ENCODE measurements around the gene MARCHF10. TPM values are rescaled to one million over a fixed set of nuclear protein-coding genes. Genes with fewer than 3 reads are reported as not detected.

Gene MARCHF10
- total RNA-seq, 4 donors from 2014 or later = 0.19 TPM; not detected in 3

DNA sequence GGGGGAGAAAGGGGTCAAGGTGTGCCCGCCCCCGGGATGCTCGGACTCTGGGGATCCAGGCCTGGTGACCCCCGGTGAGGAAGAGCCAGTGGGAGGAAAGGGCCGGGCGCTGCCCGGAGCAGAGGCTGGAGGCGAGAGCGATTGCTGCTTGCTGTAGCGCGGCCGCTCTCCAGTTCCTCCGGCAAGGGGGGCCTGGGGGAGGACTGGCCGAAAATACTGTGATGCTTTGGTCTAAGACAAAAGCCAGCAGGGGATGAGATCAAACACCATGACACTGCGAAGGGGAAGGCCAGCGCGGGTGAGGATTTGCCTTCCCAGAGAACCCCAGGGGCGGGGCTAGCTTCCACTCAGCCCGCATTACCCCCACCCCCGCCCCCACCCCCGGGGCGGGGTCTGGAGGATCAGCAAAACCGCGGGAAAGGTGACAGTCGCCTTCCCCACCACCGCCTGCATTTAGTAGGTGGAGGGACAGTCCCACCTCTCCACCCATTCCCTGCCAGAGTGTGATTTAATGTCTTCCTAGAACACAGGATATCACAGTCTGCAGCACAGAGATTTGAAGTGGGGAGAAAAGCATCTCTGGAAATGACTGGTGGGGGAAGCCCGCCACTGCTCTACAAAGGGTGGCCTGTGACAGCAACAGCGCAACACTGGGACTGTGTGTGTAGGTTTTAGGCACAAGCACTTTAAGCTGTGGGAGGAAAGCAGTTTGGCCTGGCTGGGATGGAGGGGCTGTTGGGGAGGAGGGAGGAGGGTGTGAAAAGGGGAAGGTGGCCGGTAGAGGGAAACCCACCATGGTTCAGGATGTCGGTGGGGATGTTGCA lies 154.9 kb downstream of the MARCHF10 start:
- WGBS, 2 donors (ENCODE audit: low coverage in 1 of 2) = 21 to 39% methylated on average over 2 to 7 of the region's 30 CpGs
- Histone ChIP-seq H3K4me1 (peaks cover 0 to 39% (median 25%) of the 10 kb centered on the region in 3 donors), H3K27ac (peak overlapping the region in 3 of 4 donors; percentile 44 to 78 (median 69))

DNA sequence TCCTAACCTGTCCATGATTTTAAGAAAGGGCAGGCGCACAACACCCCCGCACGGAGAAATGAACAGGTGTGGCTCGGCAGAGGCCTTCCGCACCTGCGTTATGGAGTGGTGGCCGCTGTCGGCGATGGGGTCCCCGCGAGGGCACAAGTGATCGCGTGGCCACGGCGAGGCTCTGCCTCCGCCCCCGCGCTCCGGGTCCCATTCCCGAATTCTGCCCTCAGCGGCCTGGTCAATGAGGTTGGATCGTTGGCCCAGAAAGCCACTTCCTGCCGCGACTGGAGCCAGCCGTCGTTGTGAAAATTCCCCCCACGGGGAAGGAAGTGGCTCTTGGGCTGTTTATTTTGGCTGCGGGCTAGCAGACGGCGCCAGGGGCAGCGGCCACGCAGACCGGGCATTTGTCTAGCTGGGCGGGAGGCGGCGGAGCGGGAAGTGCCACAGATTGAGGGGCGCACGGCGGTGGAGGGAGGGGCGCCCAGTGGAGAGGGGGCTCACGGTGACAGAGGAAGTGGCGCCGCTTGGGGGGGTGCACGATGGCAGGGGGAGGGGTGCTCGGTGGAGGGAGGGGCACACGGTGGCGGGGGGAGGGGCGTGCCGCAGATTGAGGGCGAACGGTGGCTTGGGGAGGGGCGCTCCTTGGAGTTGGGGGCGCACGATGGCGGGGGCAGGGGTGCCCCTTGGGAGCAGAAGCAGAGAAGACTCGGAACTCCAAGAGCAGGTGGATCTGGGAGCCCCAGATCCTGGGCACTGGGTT lies 155.7 kb downstream of the MARCHF10 start:
- Histone ChIP-seq H3K27ac (peak overlapping the region in 3 of 4 donors; percentile 44 to 78 (median 69)), H3K9me3 (no peaks in the 10 kb centered on the region), H3K4me3 (peak overlapping the region; percentile 21 to 54), H3K4me1 (peaks cover 0 to 39% (median 25%) of the 10 kb centered on the region in 3 donors), H3K27me3 (peaks cover 39% of the 10 kb centered on the region), H3K36me3 (no peaks in the 10 kb centered on the region)
- TF ChIP-seq POLR2A (IDR thresholded peaks at IDR 0.05) (peak in 1 of 2 donors; percentile 23), EP300 (IDR thresholded peaks at IDR 0.05) (no peak), POLR2AphosphoS5 (IDR thresholded peaks at IDR 0.05) (peak; percentile 37)
- TF ChIP-seq, protein P1, sequence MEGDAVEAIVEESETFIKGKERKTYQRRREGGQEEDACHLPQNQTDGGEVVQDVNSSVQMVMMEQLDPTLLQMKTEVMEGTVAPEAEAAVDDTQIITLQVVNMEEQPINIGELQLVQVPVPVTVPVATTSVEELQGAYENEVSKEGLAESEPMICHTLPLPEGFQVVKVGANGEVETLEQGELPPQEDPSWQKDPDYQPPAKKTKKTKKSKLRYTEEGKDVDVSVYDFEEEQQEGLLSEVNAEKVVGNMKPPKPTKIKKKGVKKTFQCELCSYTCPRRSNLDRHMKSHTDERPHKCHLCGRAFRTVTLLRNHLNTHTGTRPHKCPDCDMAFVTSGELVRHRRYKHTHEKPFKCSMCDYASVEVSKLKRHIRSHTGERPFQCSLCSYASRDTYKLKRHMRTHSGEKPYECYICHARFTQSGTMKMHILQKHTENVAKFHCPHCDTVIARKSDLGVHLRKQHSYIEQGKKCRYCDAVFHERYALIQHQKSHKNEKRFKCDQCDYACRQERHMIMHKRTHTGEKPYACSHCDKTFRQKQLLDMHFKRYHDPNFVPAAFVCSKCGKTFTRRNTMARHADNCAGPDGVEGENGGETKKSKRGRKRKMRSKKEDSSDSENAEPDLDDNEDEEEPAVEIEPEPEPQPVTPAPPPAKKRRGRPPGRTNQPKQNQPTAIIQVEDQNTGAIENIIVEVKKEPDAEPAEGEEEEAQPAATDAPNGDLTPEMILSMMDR (IDR thresholded peaks at IDR 0.05) = no peak
- peak; percentile 44 for ATAC-seq
- 0% methylated on average over 2 to 5 of the region's 57 CpGs for WGBS, 2 donors (ENCODE audit: low coverage in 1 of 2)

More for the DNA sequence above, 154.9 kb downstream of the MARCHF10 start:
- Histone ChIP-seq H3K9me3 (no peaks in the 10 kb centered on the region), H3K4me3 (peak overlapping the region; percentile 21 to 54), H3K27me3 (peaks cover 39% of the 10 kb centered on the region), H3K36me3 (no peaks in the 10 kb centered on the region)
- TF ChIP-seq EP300 (IDR thresholded peaks at IDR 0.05) = no peak
- TF ChIP-seq POLR2AphosphoS5 (IDR thresholded peaks at IDR 0.05) = no peak
- TF ChIP-seq, protein P1 (IDR thresholded peaks at IDR 0.05) = no peak
- TF ChIP-seq POLR2A (IDR thresholded peaks at IDR 0.05) = no peak
- ATAC-seq = peak; percentile 45

Small RNA genes within 50 kb of the gene (small RNA-seq; reads per million reads assigned to genes)
- gene RF00019 (0 reads per million in 4 donors), gene RNU6-446P (0 reads per million in 4 donors)

Other genes with a start within 250 kb of the MARCHF10 start
- 10 to 100 TPM; 23.3 to 59.8 (median 39.9) TPM for gene MRC2, start 180.6 kb downstream of the MARCHF10 start, total RNA-seq
- gene TANC2, start 157.9 kb upstream of the MARCHF10 start, total RNA-seq = 10 to 100 TPM in 3 of 4 donors, 1 to 10 TPM in 1; 6.4 to 50.9 (median 20.1) TPM